ENCODE data around the gene LYAR.
"Not testable (repeated sequence)": the region's sequence is repeated elsewhere in the genome, so short reads cannot be mapped to it uniquely, and the experiment has no call there.

LYAR gene

DNA sequence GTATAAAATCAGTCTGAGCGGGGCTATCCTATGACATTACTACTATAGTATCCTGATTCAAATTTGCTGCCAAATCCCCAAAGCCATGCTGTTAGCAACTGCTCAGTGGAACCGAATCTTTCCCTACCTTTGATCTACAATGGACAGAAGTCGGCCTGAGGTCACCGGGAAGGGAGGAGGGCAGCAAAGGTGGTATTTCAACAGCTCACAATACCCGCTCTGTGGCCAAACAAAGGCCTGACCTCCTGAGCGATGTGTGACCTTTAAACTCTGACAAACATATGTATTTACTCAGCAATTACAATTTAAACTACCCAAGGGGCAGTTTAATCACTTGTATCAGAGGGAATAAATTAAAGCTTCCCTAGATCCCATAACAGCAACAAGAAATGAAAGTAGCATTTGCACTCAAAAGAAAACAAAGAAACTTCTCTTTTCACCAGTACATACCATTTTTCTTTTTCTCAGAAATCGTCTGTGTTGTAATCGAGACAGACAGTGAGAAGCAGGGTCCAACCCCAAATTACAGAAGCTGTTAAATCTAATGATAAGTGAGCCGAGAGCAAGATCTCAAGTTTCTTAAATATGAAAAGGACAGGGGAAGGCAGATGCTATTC lies 30.4 kb downstream of the LYAR start:
- FAIRE-seq, result no peak

DNA sequence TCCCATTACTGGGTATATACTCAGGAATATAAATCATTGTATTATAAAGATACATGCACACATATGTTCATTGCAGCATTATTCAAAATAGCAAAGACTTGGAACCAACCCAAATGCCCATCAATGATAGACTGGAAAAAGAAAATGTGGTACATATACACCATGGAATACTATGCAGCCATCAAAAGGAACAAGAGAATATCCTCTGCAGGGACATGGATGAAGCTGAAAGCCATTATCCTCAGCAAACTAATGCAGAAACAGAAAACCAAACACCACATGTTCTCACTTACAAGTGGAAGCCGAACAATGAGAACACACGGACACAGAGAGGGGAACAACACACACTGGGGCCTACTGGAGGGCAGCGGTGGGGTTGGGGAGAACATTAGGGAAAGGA lies 32.2 kb downstream of the LYAR start:
- FAIRE-seq, result not testable (repeated sequence)

- no peak for FAIRE-seq
Measured at GRCh38 chr4:4256799-4257198, 33.2 kb downstream of the LYAR start.

GRCh38 chr4:4254666-4255065 lies 35.3 kb downstream of the LYAR start:
- no peak for FAIRE-seq

DNA sequence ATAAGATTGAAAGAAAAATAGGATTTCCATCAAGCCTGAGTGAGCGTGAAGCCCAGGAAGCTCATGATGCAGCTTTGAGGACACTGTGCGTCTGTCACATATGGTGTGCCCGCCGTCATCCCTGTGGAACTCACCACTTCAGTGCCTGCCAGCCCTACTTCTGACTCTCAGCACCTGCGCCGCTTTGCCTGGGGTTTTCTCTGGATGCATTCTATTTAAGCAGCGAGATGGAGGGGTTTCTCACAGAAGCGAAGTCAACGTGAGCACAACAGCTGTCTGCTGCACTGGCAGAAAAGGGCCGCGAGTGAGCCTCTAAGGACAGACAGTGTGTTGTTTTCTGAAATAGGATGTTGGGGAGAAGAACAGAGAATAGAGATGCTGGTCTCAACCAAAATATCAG lies 35.8 kb downstream of the LYAR start:
- no peak for FAIRE-seq

DNA sequence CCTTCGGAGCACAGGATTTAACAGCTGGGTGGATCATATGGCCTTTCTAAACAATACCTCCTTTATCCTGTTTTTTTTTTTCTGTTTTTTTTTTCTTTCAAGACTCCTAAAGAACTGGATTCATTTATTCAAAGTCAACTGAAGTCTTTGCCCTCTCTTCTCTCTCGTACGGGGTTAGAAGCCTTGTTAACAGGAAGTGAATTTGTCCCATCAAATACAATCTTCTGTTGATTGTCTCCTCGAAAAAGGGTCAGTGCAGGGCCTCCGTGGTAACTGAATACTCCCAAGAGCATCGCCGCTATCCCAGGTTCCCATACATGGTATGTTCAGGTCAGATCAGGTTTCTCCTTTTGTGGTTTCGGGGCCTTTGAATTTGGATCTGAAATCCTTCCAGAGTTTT lies 40.1 kb downstream of the LYAR start:
- FAIRE-seq, result no peak

DNA sequence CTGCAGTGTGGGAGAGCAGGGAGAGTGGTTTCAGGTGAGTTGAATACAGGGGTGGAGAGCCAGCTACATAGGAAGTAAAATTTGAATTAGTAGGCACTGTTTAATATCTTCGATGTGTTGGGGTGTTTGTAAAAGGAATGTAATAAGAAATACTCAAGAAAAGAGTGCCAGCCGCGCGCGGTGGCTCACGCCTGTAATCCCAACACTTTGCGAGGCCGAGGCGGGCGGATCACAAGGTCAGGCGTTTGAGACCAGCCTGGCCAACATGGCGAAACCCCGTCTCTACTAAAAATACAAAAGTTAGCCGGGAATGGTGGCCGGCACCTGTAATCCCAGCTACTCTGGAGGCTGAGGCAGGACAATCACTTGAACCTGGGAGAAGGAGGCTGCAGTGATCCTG lies 40.6 kb downstream of the LYAR start:
- FAIRE-seq, result not testable (repeated sequence)

DNA sequence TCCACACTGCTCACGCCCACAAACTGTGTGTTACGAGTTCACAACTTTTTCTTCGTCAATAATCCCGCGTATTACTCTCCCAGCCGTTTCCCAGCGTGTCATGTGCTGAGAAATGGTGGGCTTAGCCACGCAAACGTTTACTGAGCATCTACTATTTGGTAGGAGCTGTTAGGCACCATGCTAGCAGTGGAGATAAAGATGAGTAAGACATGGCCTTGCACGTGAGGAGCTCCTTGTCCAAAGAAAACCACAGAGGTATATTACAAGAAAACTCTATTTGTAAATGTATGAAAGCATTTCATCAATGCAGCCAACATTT lies 41.1 kb downstream of the LYAR start:
- no peak for FAIRE-seq

DNA sequence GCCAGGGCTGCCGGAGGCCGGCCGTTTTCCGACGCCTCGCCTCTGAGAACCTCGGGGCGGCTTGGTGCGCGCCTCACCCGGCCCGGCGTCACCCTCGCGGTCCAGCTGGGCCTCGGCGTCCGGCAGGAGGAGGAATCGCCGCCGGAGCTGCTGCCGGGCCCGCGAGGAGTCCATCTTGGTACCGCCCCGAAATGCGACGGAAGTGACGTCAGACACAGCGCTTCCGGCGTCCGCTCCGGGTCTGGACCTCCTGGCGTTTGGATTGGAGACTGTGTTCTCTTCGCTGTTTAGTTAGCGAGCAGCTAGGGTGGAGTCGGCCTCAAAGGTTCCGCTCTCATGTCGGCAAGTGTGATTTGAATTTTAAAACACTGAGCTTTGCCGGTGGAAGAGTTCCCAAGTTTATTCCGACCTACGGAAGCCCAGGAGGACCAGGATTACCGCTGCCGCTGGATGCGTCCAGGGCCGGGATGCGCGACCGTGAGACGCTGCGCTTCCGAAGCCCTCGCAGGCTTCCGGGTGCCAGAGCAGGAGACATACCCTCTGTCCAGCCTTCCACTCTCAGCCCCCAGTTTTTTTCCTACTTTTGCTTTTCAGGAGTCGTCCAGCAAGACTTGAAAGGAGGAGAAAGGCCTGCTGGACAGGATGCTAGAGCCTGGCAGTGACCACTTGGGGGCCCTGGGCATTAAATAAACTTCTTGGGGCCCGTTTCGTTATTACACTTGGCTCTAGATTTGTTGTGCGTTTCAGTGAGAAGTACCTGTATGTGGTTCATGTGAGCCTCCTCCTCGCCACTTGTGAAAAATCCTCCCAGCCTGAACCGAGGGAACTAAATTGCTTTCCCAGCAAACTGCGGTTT lies 41.7 kb downstream of the LYAR start, which contains the start of gene TMEM128:
Gene TMEM128, minus strand, starts transcription at position 195 of the 856 bp plus-strand sequence. Its CDS starts 21 bp downstream, at position 174.
- no peak for FAIRE-seq

DNA sequence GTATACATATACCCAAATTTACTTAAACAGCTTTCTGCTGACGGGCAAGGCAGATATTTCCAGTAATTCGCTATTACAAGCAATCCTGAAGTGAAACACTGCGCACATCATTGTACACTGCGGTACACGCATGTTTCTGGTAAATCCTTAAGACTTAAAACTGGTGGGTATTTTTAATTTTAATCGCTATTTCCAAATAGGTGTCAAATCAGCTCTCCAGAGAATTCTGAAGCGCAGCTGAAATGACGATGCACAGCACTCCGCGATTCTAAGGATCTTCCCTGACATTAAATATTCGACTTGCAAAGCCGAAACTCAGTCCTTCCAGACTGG lies 42.3 kb downstream of the LYAR start:
- no peak for FAIRE-seq

DNA sequence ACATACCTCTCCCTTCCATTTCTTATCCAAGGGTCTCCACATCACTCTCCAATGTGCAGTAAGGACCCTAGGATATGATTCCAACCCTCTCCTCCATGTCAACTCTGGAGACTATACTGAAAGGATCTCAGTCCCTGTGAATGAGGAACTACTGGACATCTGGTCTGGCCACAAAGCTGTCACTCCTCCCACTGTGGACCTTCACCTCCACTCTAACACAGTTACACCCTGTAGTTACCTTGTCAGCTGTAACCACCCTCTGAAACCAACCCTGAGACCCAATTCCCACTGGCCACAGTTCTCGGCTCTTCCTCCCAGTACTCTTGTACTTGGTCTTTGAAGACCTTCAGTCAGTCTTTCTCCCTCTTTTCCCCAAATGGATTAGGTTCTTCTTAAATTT lies 44.8 kb downstream of the LYAR start:
- FAIRE-seq, result no peak

GRCh38 chr4:4239551-4239950 lies 50.4 kb downstream of the LYAR start:
- not testable (repeated sequence) for FAIRE-seq

DNA sequence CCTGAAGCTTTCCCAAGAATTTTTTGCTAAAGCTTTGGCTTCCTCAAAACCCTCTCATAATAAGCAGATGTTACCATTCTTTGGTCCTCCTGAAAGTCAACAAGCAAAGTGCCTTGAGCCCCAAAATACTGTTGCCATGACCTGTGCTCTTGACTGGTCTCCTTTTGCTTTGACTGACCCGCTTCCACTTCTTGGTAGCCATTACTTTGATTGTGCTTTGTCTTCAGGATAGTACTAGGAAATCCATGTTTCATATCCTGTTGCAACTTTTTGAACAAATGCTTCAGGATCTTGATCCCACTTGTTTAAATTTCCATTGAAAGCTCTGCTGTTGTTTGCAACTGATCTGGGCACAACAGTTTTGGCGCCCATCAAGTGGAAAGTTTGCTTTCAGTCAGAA lies 56.3 kb downstream of the LYAR start:
- no peak for FAIRE-seq

DNA sequence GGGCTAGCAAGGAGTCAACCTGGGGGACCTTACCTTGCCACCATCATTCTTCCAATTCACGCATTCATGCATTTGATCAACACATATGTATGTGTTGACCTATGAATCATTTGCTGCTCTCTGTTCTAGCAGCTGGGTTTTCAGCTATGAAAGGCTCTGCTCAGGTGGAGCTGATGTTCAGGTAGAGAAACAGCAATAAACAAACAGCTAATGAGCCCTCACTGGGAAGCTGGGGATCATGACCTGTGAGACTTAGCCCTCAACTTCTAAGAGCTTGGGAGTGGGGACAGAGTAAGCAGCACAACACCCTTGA lies 61.6 kb downstream of the LYAR start:
- FAIRE-seq, result no peak

- no peak for FAIRE-seq
Measured at GRCh38 chr4:4227510-4228355, 62.2 kb downstream of the LYAR start.

GRCh38 chr4:4226606-4227438 lies 63.1 kb downstream of the LYAR start, which contains the start of gene OTOP1:
OTOP1 (minus strand) TSS chr4:4226929; CDS start chr4:4226864, 65 bp downstream.
- FAIRE-seq, result no peak

DNA sequence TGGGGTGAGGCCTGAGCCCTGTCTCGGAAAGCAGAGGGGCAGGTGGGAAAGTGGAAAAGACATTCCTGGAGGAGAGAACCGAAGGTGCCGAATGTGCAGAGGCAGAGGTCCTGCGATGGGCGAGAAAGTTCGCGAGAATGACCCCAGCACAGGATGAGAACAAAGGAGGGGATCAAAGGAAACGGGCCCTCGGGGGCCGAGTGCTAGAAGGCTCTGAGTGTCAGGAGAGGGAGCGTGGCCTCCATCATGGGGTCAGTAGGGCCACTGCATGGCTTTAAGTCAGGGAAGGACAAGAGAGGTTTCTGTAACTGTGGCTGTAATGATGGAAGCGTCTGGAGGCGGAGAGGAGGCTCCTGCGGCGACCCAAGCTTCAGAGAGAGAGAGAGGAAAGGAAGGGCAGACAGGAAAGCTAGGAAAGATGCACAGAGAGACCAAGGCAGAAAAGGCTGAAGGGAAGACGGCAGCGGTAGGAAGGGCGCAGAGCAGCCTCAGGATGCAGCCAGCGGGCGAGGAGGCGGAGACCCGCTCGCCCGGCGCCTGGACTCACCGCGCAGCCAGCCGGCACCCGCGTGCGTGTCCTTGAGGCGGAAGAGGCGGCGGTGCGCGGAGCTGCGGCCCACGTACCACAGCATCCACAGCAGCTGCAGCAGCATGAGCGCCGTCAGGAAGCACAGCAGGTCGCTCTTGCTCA lies 63.9 kb downstream of the LYAR start:
- no peak for FAIRE-seq

All from colon (tissue), 2 donors.